ENCODE results near the gene ZSCAN10. TPM values are rescaled to one million over a fixed set of nuclear protein-coding genes. Genes with fewer than 3 reads are reported as not detected.
A peak's percentile ranks its signal among the peaks of the same experiment; 100 is the strongest.
"Not testable (repeated sequence)": the region's sequence is repeated elsewhere in the genome, so short reads cannot be mapped to it uniquely, and the experiment has no call there.

Gene ZSCAN10
- total RNA-seq, 1 donor from 2014 or later: not detected

DNA sequence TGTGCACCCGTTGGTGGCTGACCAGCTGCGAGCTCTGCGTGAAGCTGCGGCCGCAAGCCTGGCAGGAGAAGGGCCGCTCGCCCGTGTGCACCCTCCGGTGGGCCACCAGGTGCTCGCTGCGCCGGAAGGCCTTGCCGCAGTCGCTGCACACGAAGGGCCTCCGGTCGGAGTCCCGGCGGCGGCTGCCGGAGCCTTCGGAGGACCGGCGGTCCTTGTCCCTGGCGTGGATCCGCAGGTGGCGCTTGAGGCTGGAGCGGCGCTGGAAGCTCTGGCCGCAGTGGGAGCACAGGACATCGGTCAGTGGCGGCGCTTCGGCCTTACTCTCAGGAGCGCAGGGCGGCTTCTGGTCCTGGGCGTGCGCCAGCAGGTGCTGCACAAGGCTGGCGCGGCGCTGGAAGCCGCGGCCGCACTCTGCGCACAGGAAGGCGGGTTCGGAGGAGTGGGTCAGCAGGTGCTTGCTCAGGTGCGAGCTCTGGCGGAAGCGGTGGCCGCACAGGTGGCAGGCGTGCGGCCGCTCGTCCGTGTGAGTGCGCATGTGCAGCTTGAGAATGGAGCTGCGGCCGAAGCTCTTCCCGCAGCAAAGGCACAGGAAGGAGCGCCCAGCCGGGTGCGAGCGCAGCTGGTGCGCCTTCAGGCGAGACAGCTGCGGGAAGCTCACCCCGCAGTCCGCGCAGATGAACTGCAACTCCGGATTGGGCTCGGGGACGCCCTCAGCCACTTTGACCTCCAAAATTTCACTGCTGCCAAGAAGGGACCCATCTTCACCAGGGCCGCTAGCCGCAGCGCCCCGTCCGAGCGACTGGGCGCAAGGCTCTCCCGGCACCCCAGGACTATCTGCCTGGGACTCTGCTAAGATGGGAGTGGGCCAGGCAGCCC, 9.1 kb downstream of the ZSCAN10 start:
- DNase-seq (ENCODE audit: missing footprints): no peak
- intact Hi-C loops (cut with DNase I): no loop called here

DNA sequence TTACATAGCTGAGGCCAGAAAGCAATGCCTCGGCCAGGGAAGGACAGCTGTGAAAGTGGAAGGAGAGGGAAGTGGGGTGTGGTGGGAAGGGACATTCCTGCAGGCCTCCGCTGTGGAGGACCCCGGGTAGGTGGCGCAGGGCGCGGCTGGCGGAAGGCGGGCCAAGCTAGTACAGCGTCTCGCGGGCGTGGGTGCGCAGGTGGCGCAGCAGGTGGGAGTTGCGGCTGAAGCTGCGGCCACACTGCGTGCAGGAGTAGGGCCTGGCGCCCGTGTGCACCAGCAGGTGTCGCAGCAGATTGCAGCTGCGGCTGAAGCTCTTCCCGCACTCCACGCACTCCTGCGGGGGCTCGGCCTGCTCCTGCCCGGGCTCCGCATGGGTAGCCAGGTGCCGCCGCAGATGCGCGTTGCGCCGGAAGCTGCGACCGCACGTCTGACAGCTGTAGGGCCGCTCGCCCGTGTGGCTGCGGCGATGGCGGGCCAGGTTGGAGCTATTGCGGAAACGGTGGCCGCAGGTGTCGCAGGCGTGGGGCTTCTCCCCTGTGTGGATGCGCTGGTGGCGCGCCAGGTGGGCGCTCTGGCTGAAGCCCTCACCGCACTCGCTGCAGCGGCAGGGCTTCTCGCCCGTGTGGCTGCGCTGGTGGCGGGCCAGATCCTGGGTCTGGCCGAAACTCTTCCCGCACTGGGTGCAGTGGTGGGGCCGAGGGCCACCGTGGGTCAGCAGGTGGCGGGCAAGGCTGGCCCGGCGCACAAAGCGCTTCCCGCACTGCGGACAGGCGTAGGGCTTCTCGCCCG, 10.0 kb downstream of the ZSCAN10 start:
- ATAC-seq (no peak), DNase-seq (ENCODE audit: missing footprints) (no peak)
- intact Hi-C loops (cut with DNase I): no loop called here

More for the DNA sequence above, 9.1 kb downstream of the ZSCAN10 start:
- ATAC-seq: no peak

GRCh38 chr16:3088450-3088849, 10.6 kb downstream of the ZSCAN10 start:
- ATAC-seq: no peak
- intact Hi-C loops (cut with DNase I): no loop called here
- DNase-seq (ENCODE audit: missing footprints): no peak

DNA sequence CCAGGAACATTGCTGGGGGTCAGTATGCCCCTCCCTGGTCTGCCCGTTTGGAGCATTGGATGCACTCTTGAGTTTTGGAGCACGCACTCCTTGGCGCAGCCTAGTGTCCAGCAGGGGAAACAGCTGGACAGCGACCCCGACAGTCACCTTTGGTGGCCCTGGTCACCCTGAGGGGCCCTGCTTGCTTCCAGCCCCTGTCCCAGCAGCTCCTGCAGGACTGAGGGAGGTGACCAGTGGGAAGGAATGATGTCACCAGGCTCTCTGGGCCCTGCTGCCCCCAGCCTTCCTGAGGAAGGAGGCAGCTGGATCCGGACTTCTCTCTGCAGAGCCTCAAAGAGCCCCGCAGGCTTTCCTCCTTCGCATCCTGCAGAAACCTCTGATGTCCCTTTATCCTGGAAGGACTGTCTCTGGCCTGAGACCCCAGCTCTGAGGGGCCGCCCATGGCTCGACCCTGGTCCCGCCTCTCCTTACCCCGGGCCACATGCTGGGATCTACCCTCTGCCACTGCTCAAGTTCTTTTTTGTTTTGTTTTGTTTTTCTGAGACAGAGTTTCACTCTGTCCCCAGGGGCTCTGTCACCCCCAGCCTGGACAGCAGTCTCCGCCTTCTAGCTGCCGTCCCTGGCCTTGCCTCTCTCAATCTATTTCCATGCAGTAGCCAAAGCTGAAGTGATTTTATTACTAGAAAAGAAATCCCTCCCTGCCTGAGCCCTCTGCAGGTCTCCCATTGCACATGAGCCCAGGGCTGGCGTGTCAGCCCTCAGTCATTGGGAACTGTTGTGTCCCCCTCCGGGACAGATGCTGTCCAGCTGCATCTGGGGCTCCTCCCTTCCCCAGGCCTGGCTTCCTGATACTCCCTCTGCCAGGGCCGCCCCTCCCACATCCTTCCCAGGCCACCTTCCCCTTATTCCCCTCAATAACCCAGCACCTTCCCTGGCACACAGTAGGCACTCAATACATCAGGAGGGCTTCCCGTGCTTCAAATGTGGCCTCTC, 11.6 kb downstream of the ZSCAN10 start:
- ATAC-seq (peak; percentile 69), DNase-seq (ENCODE audit: missing footprints) (no peak)
- intact Hi-C loops (cut with DNase I): loop anchor here (2.0 kb wide), 1 partner anchor 29 kb away; no protein-coding TSS in a partner anchor

DNA sequence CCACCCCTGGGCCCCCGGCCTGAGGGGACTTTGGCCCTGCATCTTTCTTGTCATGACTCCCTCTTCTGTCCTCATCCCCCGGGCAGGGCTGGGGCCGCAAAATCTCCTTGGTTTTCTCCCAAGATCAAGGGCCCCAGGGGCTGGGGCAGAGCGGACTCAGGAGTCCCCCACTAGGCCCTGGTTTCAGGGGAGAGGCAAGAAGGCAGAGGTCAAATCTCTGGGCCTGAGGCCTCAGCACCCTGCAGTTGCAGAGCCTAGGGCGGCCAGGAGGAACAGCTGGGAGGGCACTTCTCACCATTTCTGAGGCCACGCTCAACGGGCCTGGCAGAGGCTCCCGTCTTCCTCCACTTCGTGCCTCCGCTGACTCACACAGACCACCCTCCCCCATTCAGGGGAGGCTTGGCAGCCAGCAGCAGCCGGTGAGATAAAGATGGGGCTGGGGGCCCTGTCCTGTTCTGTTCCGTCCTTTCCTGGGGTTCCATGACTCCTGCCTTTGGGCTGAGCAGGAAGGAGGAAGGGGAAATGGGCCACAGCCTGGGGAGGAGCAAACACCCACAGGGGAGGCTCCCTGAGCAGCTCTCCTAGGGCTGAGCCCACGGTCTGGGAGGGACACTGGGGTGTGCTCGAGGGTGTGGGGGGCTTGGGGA, 12.4 kb downstream of the ZSCAN10 start:
- DNase-seq (ENCODE audit: missing footprints): no peak
- peak; percentile 44 for ATAC-seq
- intact Hi-C loops (cut with DNase I): loop anchor here (2.0 kb wide), 1 partner anchor 28 kb away; no protein-coding TSS in a partner anchor

DNA sequence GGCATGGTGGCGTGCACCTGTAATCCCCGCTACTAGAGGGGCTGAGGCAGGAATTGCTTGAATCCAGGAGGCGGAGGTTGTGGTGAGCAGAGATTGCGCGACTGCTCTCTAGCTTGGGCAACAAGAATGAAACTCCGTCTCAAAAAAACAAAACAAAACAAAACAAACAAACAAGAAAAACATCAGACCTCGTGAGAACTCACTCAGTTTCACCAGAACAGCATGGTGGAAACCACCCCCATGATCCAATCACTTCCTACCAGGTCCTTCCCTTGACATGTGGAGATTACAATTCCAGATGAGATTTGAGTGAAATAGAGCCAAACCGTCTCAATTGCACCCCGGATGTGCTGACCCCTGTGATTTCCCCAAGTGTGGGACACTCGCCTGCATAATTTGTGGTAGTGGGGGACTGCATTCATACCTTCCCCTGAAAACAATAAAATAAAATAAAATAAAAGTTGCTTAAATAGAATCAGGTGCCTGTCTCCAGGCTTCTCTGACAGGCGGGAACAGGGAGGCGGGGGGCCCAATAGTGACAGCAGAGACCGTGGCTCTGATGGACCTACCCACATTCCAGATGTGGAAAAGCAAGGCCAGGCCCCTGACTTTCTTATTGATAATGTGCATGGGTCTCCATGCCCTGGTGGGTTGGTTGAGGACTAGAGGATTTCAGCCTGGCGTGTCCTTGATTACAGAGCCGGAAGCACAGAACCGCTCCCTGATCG, 13.1 kb downstream of the ZSCAN10 start:
- no peak for ATAC-seq
- no peak for DNase-seq (ENCODE audit: missing footprints)
- intact Hi-C loops (cut with DNase I): loop anchor here (2.0 kb wide), 1 partner anchor 27 kb away; no protein-coding TSS in a partner anchor

GRCh38 chr16:3084969-3085670, 14.0 kb downstream of the ZSCAN10 start:
- intact Hi-C loops (cut with DNase I): no loop called here
- ATAC-seq (no peak), DNase-seq (ENCODE audit: missing footprints) (no peak)

GRCh38 chr16:3084491-3084890, 14.6 kb downstream of the ZSCAN10 start:
- DNase-seq (ENCODE audit: missing footprints): no peak
- ATAC-seq: no peak
- intact Hi-C loops (cut with DNase I): no loop called here

GRCh38 chr16:3083408-3083807, 15.7 kb downstream of the ZSCAN10 start:
- ATAC-seq; DNase-seq (ENCODE audit: missing footprints); intact Hi-C loops (cut with DNase I): not testable (repeated sequence)

DNA sequence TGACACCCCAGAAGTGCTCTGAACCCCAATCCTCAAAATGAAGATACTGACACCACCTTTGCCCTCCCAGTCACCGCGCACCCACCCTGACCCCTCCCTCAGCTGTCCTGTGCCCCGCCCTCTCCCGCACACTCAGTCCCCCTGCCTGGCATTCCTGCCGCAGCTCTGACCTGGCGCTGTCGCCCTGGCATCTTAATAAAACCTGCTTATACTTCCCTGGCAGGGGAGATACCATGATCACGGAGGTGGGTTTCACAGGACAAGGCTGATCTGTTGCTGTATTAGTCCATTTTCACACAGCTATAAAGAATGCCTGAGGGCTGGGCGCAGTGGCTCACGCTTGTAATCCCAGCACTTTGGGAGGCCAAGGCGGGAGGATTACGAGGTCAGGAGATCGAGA, 17.1 kb downstream of the ZSCAN10 start:
- DNase-seq (ENCODE audit: missing footprints); ATAC-seq; intact Hi-C loops (cut with DNase I): not testable (repeated sequence)

DNA sequence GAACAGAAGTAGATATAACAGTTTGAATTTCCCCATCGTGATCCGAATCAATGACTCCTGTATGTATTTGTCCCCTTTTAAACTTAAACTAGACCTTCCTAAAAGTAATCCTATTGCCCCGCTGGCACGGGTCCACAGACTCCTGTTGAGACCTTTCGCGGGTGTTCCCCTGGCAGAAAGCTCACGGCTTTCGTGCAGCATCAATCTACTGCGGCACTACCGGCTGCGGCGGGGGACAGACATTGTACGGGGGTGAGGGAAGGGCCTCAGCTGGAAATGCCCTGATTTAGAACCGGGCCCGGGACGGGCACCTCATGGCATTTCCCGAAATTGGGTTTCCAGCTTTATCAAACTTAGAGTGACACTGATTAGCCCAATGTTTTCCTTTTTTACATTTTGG, 19.1 kb downstream of the ZSCAN10 start:
- no peak for ATAC-seq
- intact Hi-C loops (cut with DNase I): no loop called here
- no peak for DNase-seq (ENCODE audit: missing footprints)

GRCh38 chr16:3076577-3076976, 22.5 kb downstream of the ZSCAN10 start:
- DNase-seq (ENCODE audit: missing footprints) (no peak), ATAC-seq (no peak)
- intact Hi-C loops (cut with DNase I): no loop called here

- intact Hi-C loops (cut with DNase I); DNase-seq (ENCODE audit: missing footprints); ATAC-seq: not testable (repeated sequence)
These were observed 23.1 kb downstream of the ZSCAN10 start for GRCh38 chr16:3075946-3076345.

DNA sequence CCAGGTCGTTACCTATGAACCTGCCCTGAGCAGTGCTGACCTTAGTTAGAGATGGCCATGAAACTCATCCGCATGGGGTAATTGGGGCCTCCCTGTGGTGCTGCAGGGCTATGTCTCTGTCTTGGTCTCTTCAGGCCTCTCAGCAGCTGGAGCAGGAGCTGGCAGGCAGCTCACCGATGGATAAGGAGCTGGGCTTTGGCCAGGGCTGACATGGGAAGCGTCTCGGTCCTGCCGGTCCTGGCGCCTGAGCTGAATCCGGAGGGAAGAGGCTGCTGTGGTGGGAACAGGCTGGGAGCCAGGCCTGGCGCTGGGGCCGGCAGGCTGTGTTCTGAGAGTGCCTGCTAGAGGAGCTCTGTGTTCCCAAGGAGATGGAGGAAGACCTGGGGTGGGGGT, 23.6 kb downstream of the ZSCAN10 start:
- peak; percentile 72 for ATAC-seq
- DNase-seq (ENCODE audit: missing footprints): no peak
- intact Hi-C loops (cut with DNase I): no loop called here

- intact Hi-C loops (cut with DNase I): no loop called here
- peak; percentile 84 for DNase-seq (ENCODE audit: missing footprints)
- ATAC-seq: peak; percentile 29
These were observed 24.1 kb downstream of the ZSCAN10 start for GRCh38 chr16:3074860-3075522.

GRCh38 chr16:3073448-3073847, 25.6 kb downstream of the ZSCAN10 start:
- intact Hi-C loops (cut with DNase I): no loop called here
- DNase-seq (ENCODE audit: missing footprints) (no peak), ATAC-seq (no peak)
